Measurements from ENCODE around the gene ARSK. TPM values are rescaled to one million over a fixed set of nuclear protein-coding genes. Genes with fewer than 3 reads are reported as not detected.

The ARSK gene
- total RNA-seq, 4 donors from 2014 or later = 2.0 to 4.9 (median 3.6) TPM

DNA sequence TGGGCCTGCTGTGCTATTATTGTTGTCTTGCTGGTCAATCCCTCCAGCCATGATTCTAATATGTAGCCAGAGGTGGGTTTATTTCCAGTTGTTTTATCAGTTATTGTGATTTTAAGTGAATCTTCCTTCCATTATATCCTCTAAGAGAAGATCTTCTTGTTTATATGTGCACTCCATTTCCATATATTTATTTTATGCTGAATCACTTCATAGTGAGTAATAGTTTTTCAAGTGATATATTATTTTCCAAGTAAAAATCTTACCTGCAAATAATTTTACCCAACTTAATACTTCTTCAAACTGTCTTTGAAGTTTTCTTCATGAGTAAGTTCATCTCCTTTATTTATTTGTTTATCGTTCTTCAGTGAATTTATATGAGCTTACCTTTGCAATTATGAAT is 51.5 kb downstream of the ARSK start:
- TF ChIP-seq POLR2A (IDR thresholded peaks at IDR 0.05) = no peak
- TF ChIP-seq, protein P1, sequence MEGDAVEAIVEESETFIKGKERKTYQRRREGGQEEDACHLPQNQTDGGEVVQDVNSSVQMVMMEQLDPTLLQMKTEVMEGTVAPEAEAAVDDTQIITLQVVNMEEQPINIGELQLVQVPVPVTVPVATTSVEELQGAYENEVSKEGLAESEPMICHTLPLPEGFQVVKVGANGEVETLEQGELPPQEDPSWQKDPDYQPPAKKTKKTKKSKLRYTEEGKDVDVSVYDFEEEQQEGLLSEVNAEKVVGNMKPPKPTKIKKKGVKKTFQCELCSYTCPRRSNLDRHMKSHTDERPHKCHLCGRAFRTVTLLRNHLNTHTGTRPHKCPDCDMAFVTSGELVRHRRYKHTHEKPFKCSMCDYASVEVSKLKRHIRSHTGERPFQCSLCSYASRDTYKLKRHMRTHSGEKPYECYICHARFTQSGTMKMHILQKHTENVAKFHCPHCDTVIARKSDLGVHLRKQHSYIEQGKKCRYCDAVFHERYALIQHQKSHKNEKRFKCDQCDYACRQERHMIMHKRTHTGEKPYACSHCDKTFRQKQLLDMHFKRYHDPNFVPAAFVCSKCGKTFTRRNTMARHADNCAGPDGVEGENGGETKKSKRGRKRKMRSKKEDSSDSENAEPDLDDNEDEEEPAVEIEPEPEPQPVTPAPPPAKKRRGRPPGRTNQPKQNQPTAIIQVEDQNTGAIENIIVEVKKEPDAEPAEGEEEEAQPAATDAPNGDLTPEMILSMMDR (IDR thresholded peaks at IDR 0.05) = no peak
- WGBS, 2 donors = 86 to 96% methylated on average over 1 of the region's 1 CpG
- H3K36me3 ChIP-seq = no peaks in the 10 kb centered on the region
- intact Hi-C loops (cut with DNase I) = no loop called here
- no peak for DNase-seq
- no peak overlapping the region for H3K27ac ChIP-seq
- H3K9me3 ChIP-seq = no peaks in the 10 kb centered on the region
- no peaks in the 10 kb centered on the region for H3K27me3 ChIP-seq
- no peaks in the 10 kb centered on the region for H3K4me1 ChIP-seq
- H3K4me3 ChIP-seq = no peak overlapping the region

DNA sequence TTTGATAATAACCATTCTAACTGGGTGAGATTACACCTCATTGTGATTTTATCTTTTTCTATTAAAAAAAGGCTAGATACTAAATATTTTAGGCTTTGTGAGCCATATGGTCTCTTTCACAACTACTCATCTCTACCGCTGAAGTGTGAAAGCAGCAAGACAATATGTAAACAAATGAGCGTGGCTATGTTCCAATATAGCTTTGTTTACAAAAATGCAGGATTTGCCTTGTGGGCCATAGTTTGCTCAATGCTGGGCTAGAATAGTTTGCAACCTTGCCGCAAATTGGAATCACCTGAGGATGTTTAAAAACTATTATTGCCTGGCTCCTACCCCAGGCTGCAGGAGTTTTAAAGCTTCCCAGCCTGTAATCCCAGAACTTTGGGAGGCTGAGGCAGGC is 54.8 kb downstream of the ARSK start:
- H3K9me3 ChIP-seq = no peaks in the 10 kb centered on the region
- DNase-seq = no peak
- H3K4me3 ChIP-seq = no peak overlapping the region
- no peak overlapping the region for H3K27ac ChIP-seq
- H3K36me3 ChIP-seq = no peaks in the 10 kb centered on the region
- TF ChIP-seq POLR2A (IDR thresholded peaks at IDR 0.05) = no peak
- TF ChIP-seq, protein P1 (IDR thresholded peaks at IDR 0.05) = no peak
- no peaks in the 10 kb centered on the region for H3K27me3 ChIP-seq
- WGBS, 2 donors = 38 to 39% methylated on average over 3 of the region's 3 CpGs
- no peaks in the 10 kb centered on the region for H3K4me1 ChIP-seq
- intact Hi-C loops (cut with DNase I) = no loop called here

DNA sequence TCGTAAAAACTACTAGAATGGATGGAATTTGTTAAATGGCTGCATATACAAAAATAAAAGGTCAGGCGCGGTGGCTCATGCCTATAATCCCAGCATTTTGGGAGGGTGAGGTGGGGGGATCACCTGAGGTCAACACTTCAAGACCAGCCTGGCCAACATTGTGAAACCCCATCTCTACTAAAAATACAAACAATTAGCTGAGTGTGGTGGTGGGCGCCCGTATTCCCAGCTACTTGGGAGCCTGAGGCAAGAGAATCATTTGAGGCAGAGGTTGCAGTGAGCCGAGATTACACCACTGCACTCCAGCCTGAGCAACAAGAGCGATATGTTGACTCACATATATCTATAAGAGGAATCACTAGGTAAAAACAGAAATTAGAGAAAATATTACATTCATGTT is 55.6 kb downstream of the ARSK start:
- 90 to 94% methylated on average over 7 of the region's 7 CpGs for whole genome bisulfite sequencing, 2 donors
- TF ChIP-seq POLR2A (IDR thresholded peaks at IDR 0.05) = no peak
- TF ChIP-seq, protein P1 (IDR thresholded peaks at IDR 0.05) = no peak
- no peak overlapping the region for H3K27ac ChIP-seq
- H3K9me3 ChIP-seq = no peaks in the 10 kb centered on the region
- DNase-seq = no peak
- no peaks in the 10 kb centered on the region for H3K27me3 ChIP-seq
- H3K4me3 ChIP-seq = no peak overlapping the region
- intact Hi-C loops (cut with DNase I) = no loop called here
- no peaks in the 10 kb centered on the region for H3K4me1 ChIP-seq
- H3K36me3 ChIP-seq = no peaks in the 10 kb centered on the region

DNA sequence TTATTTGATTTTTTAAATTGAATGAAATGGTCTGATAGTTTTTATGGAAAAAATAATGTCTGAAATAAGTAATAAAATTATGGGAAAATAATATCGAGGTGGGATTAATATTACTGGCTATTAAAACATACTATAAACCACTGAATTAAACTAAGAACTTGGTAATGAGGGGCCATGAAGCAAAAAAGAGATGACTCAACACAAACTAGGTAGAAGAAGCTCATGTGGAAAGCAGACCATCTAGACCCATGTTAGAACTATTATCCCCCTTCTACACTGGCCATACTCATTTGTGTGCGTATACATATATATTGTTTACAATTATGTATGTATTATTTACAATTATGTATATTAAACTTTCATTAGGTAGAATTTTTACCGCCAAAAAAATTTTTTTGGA is 56.5 kb downstream of the ARSK start:
- H3K4me1 ChIP-seq = no peaks in the 10 kb centered on the region
- WGBS, 2 donors = 90 to 91% methylated on average over 3 of the region's 3 CpGs

DNA sequence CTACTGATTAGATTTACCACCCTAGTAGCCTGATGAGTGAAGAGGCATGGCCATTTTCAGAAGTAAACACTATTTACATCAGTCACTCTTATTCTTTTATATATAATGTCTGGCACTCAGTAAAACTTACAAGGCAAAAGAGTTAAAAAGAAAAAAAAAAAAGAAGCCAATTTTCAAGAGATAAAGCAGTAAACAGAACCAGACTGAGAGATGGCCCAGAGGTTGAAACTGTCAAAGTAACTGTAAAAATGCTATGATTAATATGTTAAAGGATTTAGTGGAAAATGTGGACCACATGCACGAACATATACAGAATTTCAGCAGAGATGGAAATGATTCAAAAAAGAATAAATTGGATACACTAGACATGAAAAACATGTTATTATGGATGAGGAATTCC is 58.6 kb downstream of the ARSK start:
- Histone ChIP-seq H3K9me3 (no peaks in the 10 kb centered on the region), H3K4me1 (no peaks in the 10 kb centered on the region), H3K27ac (no peak overlapping the region), H3K36me3 (no peaks in the 10 kb centered on the region), H3K4me3 (no peak overlapping the region), H3K27me3 (peaks cover 0 to under 1% (median 0%) of the 10 kb centered on the region in 4 donors)
- DNase-seq = no peak
- TF ChIP-seq, protein P1 (IDR thresholded peaks at IDR 0.05) = no peak
- TF ChIP-seq POLR2A (IDR thresholded peaks at IDR 0.05) = no peak
- 56 to 67% methylated on average over 1 of the region's 1 CpG for WGBS, 2 donors
- intact Hi-C loops (cut with DNase I) = no loop called here

More for the DNA sequence above, 56.5 kb downstream of the ARSK start:
- intact Hi-C loops (cut with DNase I) = no loop called here
- Histone ChIP-seq H3K27me3 (no peaks in the 10 kb centered on the region), H3K9me3 (no peaks in the 10 kb centered on the region), H3K4me3 (no peak overlapping the region), H3K36me3 (no peaks in the 10 kb centered on the region), H3K27ac (no peak overlapping the region)
- TF ChIP-seq, protein P1 (IDR thresholded peaks at IDR 0.05) = no peak
- TF ChIP-seq POLR2A (IDR thresholded peaks at IDR 0.05) = no peak
- DNase-seq = no peak
